GM19324 (cell line): ENCODE measurements around the gene PLEKHG5.
"Not testable (repeated sequence)": the region's sequence is repeated elsewhere in the genome, so short reads cannot be mapped to it uniquely, and the experiment has no call there.

ENCODE experiments used
- ATAC-seq: cut with Tn5 transposase; IDR thresholded peaks from one replicate; pipeline ENCODE4 v1.9.1; 2021; ENCODE audit warnings: mild to moderate bottlenecking, moderate library complexity; ENCODE audit not compliant: unreplicated experiment, low FRiP score

PLEKHG5 gene

DNA sequence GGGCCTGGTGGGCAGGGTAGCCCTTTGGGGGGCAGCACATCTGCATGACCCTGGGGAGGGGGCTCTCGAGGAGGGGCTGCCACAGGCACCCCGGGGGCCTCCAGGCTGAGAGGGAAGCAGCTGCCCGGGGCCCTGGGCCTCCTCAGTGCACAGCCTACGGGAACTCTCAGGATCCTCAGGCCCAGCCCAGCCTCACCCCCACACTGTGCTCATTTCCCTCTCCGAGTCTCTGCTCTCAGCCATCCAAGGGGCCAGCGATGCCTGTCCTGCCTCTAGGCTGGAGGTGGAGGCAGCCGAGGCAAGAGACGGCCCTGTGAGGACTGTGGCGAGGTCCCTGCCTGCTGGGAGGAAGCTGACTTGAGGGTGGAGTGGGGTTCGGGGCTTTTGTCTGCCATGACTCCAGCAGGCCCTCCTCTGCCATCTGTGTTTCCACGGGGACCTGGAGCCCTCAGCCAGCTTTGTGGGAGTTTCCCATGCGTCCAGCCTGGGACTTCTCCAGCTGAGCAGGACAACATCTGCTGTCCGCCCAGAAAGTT, 7.2 kb upstream of the PLEKHG5 start:
- ATAC-seq: no peak

DNA sequence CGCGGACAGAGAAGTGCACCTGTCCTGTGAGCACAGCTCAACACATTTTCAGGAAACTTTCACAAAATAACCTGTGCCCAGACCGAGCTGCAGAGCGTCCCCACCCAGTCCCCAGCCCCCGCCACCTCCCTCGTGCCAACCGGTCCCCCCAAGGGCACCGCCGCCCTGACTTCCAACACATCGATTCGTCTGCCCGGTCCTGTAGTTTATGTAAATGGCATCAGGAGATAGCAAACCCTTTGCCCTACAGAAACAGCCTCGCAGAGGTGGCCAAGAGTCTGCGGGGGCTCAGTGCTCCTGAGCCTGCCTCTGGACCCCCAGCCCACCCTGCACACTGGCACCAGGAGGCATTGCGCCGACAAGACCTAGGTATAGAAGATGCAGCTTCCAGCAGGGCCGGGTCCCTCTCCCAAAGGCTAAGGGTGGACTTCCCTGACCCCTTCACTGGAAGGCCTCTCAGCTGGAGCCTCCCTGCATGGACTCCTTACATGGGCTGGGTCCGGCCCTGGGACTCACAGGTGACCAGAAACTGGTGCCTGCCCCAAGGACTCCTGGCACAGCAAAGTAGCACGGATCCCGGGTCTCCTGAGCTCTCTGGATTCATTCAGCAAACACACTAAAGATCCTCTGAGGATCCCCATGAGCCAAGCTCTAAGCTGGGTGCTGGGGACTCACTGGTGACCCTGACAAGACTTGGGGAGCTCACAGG, 6.6 kb upstream of the PLEKHG5 start:
- ATAC-seq: no peak

DNA sequence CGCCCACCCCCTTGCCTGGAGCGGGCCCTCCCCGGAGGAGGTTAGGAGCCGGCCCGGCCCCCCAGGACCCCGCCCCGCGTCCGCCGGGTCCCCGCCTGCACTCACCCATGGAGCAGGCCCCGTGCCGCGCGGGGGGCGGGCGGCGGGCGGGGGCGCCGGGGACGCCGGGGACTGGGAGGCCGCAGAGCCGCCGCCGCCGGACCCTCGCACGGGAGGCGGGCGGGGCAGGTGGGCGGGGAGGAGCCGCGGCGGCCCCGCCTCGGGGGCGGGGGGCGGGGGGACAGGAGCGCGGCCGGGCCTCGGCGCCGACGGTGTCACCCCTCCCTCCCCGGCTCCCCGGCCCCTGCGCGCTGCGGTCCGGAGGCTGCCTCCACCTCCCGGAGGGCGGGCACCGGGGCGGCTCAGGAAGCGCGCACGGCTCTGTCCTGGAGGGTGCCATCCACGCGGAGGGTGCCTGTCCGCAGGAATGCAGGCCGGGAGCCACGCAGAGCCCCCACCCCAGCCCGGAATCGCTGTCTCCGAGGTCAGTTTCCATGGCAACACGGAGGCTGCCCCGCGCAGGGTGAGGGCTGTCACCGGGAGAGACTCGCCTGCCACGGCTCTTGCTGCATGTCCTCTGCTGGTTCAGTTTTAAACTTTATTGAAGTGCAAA, 5.9 kb upstream of the PLEKHG5 start:
- no peak for ATAC-seq

DNA sequence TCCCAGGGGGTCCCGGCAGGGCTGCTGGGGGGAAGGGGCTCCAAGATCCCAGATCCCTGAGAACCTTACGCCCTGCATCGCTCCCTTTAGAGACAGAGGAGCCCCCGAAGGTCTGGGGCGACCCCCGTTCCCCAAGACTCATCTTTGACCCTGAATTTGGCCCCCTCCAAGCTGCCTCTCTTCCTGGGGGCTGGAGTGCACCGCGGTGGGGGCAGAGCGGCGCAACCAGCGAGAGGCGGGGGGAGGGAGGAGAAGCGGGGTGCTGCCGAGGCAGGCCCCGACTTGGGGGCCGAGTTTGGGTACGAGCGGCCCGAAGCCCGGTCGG, 5.4 kb upstream of the PLEKHG5 start:
- ATAC-seq: no peak

DNA sequence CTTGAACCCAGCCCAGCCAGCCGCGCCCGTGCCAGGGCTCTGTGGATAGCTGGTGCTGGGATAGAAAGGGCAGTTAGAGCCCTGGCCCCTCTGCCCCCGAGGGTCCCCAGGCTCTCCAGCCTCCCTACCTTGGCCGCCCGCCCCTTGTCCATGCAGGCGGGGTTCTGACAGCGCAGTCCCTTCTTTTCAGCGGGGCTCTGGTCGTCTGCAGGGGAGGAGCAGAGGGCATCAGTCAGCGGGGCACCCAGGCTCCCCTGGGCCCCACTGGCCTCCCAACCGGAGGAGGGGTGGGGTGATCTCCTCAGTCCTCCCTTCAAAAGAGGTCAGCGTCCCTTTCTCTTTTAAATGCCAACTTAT, 4.9 kb upstream of the PLEKHG5 start:
- no peak for ATAC-seq

DNA sequence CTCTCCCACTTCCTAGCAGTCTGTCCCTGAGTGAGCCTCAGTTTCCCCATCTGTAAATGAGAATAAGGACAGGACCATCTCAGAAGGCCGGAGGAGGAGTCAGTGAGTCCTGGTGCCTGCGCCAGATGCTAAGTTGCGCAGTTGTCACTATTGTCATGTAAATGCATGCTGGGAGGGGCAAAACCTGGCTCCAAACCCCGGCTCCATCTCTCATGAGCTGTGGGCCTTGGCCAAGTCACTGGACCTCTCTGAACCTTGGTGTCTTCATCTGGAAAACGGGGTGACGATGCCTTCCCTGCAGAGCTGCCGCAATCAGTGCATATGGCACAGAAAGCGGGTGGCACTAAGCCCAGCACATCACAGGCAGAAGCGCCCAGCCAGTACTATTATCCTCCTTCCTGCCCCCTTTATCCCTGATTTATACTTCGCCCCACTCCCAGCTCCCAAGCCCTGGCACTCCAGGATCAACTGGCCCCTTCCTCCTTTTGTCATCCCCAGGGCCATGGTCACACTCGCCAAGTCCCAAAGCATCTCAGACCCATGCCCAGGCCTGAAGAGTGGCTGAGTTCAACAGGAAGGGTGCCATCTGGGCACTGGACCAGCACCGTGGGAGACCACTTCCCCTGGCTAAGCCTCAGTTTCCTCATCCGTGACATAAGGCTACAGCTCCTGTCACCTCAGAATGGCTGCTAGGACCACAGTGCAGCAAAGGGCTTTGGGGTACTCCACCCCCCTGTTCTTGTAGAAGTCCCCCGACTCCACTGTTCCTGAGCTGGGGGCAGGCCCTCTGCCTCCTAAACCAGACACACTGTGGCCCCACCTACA, 4.3 kb upstream of the PLEKHG5 start:
- ATAC-seq: no peak

DNA sequence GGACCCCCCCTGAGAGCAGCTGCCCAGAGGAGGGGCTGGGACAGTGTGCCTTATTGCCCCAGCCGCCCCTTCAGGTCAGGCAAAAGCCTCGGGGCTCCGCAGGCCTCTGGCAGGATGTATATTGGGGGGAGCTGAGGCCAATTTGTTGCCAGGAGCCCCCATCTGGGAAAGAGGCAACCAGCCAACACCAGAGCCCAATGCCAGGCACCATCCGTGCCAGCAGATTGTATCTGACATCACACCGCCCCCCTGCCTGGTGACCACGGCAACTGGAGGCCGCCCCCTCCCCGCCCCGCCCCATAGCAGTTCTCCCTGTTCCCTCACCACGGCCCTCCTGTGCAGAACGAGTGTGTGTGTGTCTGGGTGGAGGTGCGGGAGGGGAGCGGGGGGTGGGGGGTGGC, 3.6 kb upstream of the PLEKHG5 start:
- ATAC-seq: no peak

DNA sequence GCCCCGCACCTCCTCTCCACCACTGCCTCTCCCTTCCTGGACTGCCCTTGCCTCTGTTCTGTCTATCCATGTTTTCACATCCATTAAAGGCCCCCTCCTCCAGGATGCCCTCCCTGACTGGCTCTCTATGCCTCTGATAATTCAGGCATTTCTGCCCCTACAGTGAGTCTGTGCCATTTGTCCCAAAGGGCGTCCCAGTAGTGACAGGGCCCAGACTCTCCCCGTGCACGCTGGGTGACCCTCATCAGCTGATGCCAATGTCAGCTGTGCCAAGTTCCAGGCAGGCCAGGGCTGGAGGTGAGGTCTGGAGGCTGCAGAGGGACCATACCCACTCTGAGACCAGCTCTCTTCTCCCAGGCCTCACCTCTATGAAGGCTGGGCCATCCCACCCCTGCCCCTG, 3.2 kb upstream of the PLEKHG5 start:
- ATAC-seq: no peak

DNA sequence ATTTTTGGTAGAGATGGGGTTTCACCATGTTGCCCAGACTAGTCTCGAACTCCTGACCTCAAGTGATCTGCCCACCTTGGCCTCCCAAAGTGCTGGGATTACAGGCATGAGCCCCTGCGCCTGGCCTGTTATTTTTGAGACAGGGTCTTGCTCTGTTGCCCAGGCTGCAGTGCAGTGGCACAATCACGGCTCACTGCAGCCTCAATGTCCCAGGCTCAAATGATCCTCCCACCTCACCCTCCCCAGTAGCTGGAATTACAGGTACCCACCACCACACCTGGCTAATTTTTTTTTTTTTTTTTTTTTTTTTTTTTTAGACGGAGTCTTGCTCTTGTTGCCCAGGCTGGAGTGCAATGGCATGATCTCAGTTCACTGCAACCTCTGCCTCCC, 2.4 kb upstream of the PLEKHG5 start:
- not testable (repeated sequence) for ATAC-seq

DNA sequence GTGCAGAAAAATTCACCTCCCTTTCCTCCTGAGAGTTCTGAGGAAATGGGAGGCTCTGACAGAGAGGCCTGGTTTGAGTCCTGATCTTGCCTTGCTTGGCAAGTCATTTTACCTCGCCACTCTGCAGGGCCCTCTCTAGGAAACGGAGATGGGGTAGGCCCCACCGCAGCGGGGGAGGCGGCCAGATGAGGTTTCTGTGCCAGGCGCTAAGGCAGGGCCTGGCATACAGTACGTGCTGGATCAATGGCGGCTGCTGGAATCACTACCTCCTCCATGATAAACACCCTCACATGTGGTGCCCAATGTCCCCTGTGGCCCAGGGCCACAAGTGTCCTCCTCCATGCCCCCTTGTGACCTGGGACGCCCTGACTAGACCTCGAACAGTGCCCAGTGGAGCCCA, 499 bp upstream of the PLEKHG5 start:
- ATAC-seq: no peak

DNA sequence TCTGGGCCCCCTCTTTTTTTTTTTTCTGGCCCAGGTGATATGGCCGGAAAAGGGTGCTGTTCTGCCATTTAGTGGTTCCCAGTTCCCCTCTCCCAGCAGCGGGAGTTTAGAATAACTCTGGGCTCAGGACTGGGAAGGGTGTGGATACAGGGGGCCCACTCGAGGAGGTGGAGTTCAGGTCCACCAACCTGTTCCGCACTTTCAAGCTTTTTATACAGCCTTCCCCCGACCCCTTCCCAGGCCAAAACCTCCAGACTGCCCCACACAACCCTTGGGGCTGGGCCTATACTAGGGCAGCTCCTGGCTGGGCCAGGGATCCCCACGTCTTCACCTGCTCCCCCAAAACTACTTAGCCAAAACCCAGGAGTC, 402 bp downstream of the PLEKHG5 start:
- ATAC-seq: no peak

DNA sequence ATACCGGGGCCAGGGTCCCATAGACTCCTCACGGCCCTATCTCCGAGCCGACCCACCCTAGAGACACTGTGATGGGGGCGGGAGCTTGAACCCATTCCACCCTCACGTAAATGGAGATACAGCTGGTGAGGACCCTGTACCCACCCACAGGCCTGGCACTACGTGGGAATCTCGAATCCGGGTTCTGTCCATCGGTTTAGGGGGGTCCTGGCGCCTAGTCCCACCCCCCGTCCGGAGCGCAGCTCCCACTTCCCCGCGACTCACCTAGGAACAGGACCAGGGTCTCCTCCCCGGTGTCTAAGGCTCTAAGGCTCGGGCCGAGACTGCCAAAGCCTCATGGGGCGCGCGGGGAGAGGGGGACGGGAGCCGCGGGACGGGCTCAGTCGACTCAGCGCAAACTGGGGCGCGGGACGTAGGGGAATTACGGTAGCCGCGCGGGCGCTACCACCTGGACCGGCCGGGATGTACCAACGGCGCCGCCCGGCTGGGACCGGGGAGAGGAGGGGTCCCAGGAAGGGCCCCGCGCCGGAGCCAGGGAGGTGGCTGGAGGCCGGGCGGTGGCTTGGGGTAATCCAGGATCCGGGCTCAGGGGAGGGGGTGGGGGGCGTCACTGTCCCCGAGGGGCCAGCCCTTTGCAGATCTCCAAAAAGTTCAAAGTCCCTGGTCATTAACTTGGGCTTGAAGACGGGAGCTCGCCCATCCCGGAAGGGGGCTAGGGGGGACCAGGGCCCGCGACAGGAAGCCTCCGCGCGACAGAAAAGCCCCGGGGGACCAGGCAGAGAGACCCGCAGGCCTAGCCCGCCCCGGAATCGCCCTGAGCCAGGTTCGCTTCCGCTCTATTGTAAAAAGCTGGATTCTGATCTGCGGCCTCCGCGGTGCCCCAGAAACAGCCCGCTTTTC, 1.0 kb downstream of the PLEKHG5 start:
- ATAC-seq: no peak

DNA sequence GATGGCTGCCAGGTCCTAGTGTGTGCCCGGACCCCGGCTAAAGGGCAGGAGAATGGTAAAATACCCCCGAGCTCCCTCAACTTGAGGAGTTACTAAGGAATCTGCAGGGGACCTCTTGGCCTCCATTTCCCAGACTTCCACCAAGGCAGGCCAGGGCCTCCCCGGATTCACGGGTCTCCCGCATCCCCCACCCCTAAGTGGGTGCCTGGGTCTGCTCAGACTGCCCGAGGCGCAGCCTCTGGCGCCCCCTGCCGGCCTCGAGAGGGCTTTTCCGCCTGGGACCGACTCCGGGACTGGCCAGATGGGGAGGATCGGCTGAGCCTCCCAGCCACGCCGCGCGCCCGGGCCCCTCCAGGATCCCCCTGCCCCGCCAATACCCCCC, 1.7 kb downstream of the PLEKHG5 start:
- ATAC-seq: no peak

DNA sequence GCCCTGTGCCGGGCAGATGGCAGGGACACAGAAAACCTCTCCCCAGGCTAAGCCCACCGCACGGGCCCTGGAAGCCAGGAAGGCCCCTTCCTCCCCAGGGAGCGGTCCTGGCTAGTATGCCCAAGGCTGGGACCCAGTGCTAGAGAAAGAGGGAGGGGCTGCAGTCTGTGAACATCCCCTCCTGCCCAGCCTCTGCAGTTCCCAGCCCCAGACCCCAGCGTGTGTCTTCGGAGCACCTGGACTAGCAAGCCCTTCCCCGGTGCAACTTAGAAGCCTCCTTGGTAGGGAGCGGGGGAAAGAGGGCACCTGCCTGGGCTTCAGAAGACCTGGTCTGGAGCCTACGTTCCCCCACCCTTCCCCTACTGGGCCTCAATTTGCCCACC, 2.1 kb downstream of the PLEKHG5 start:
- no peak for ATAC-seq

DNA sequence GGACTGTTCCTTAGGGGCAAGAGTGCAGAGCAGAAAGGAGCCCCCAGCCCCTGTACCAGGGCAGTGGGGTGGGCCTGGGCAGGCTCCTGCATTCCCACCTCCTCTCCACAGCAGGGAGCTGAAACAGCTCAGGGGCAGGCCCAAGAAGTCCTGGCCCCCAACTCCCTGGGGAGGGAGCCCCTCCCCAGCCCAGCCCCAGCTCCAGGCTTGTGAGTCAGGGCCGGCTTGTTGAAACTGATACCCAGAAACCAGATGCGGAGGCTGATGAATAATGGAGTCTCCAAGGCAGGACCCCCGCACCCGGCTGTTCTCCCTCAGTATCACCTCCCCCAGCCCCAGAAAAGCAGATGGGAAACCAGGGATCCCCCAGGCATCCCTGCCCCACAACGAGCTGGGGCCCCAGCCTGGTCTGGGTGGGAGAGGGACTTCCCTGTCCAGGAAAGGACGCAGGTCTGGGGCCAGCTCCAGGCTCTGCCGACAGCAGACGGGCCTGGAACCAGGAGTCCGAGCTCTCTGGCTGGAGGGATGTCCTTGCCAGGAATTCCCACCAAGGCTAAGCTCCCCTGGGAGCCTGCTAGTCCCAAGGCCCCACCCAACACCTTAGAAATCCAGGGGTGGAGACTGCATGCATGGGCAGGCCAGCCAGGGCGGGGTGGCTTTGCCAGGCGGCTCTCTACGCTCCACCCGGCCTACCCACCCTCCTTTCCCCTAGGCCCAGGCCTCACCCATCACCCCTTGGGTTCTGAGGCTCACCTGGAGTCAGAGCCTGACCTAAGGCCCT, 2.7 kb downstream of the PLEKHG5 start:
- ATAC-seq: no peak

DNA sequence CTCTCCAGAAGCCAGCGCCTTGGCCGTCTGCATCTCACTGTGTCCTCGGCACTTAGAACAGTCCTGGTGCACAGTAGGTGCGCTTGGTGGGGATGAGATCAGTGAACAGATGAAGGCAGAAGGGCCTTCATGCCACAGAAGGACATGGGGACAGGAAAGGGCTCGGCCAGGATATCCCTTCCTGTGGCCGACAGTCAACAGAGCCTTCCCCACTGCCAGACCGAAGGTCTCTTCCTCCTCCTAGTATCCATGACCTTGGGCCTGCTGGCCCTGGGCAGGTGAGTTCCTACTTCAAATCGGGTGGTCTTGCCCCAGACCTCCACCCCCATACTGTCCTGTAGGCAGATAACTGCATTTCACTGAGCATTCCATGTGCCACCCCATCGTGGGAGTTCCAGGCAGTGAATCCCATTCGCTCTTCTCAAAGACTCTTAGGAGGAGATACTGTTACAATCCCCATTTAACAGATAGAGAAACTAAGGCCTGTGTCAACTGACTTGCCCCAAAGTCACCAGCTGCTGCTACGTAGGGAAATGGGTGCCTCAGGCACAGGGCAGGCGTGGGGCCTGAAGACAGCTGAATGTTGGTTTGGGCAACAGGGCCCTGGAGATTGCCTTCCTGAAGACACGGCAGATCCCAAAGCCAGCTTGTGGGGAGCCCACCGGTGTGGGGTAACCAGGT, 3.5 kb downstream of the PLEKHG5 start:
- no peak for ATAC-seq

DNA sequence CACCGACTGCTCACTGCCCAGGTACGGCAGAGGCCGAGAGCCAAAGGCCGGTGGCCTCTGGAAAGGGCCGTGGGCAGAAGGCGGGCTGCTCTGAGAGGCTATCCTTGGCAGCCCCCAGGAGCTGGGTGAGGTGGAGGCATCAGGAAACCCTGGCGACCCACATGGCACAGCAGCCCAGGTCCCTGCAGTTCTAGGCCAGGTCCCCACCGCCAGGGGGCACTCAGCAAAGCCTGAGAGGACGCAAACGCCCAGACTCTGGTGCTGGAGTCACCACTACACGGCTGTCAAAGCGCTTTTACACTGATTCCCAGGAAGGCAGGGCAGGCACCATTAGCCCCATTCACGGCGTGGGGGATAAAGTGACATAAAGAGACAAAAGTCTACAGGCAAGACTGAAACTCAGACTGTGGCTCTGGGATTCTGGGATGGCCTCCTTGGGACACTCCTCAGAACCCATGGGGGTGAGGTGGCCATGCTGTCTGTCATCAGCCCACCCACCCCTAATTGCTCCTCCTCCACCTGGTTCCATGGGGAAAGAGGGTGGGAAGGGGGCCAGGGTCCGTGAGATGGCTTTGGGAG, 4.9 kb downstream of the PLEKHG5 start:
- no peak for ATAC-seq

DNA sequence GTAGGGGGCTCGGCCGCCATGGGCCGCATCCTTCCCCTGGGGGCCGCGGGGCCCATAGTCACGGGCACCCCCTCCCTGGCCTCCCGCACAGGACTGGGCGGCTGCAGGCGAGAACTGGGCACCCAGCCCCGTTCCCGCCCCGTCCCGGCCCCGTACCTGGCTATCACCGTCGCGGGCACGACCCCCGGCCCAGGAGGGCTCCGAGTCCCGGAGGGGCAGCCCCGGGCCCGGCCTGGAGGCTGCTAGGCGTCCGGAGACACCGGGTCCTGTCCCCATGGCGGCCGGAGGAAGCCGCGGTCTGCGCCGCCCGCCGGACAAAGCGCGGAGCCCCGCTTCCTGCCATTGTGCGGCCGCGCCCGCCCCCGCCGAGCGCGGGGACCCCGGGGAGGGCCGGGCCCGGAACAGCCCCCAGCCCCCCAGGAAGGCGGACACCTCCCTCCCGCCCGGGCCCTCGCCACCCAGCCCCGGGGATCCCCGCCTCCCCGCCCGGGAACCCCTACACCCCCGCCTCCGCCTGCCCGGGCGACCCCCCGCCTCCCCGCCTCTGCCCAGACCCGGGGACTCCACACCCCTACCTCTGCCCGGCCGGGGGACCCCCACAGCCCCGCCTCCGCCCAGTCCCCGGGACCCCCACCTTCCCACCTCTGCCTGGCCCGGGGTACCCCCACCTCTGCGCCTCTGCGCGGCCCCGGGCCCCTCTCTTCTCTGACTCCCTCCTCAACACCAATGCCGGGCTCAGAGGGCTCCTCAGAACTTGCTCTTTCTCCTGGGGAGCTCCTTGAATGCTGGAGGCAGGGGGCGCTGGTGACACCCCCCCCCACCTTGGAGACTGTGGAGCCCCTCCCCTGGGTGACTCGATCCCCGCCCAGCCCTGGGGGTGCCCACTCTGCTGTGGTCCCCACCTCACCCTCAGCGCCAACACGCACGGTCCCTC, 6.0 kb downstream of the PLEKHG5 start:
- ATAC-seq: no peak
